Esophagus squamous epithelium (tissue), 5 donors: ENCODE measurements around the gene ELL2. TPM values are rescaled to one million over a fixed set of nuclear protein-coding genes. Genes with fewer than 3 reads are reported as not detected.

Source experiments
- DNase-seq: peaks from one replicate; lab custom pipeline; 2025; lab: John Stamatoyannopoulos, UW
- H3K27ac ChIP-seq, 4 donors: fragments of 200-600 bp; sonication (generic); one replicate each; pipeline ENCODE4 v1.5.1; 2016 to 2019; ENCODE audit warnings: mild to moderate bottlenecking in 1 of 4
- H3K27me3 ChIP-seq, 4 donors: fragments of 200-600 bp; sonication (generic); 1 replicate in 3 of 4; 2 replicates in 1 of 4; pipeline versions ENCODE4 v1.5.1 to v1.6.0; 2017 to 2021; ENCODE audit warnings: antibody characterized with exemption in 1 of 4
- H3K36me3 ChIP-seq, 3 donors: fragments of 200-600 bp; sonication (generic); one replicate each; pipeline ENCODE4 v1.5.1; 2016 to 2019
- H3K4me1 ChIP-seq, 3 donors: fragments of 200-600 bp; sonication (generic); one replicate each; pipeline ENCODE4 v1.5.1; 2017 to 2019
- H3K4me3 ChIP-seq, 4 donors: fragments of 200-600 bp; sonication (generic); 1 replicate in 3 of 4; 2 replicates in 1 of 4; pipeline ENCODE4 v1.5.1; 2016 to 2019; ENCODE audit warnings: mild to moderate bottlenecking in 2 of 4, moderate library complexity in 1 of 4
- H3K9me3 ChIP-seq, 3 donors: fragments of 200-600 bp; sonication (generic); one replicate each; pipeline ENCODE4 v1.5.1; 2016 to 2019
- POLR2A ChIP-seq, 4 donors: fragments of 450-650 bp; IDR thresholded peaks; one replicate each; pipeline ENCODE4 v1.6.1; 2017; ENCODE audit warnings: antibody characterized with exemption in 4 of 4, mild to moderate bottlenecking in 4 of 4, moderate library complexity in 3 of 4
- WGBS, 2 donors: methylation state at CpG; one replicate each; pipeline ENCODE4 v1.1.5; 2018; 5-methylcytosine and 5-hydroxymethylcytosine counted together
- intact Hi-C: fragments of 100-400 bp; cut with DNase I; formaldehyde crosslinking; loops from one replicate; pipeline ENCODE4 v1.15.0; 2022
- total RNA-seq, 4 donors: library from RNA; depleted of rRNA; stranded (reverse); fragments of >200 nt; gene quantifications; one replicate each; pipeline ENCODE4 v1.1.0, GENCODE V29; 2016
- TF ChIP-seq, protein P1 (sequence below), 6 experiments: fragments of 450-650 bp in 4 of 6; fragments of 200-600 bp in 2 of 6; sonication (generic) in 2 of 6; IDR thresholded peaks; one replicate each; pipeline ENCODE4 v1.5.1; 2016 to 2019; ENCODE audit warnings: antibody characterized with exemption in 6 of 6, mild to moderate bottlenecking in 4 of 6, moderate library complexity in 4 of 6
- donor health status: DM: yes; HTN: yes; CAD: no.

ELL2 gene
- total RNA-seq, 4 donors from 2014 or later: 74.9 to 124 (median 121) TPM

DNA sequence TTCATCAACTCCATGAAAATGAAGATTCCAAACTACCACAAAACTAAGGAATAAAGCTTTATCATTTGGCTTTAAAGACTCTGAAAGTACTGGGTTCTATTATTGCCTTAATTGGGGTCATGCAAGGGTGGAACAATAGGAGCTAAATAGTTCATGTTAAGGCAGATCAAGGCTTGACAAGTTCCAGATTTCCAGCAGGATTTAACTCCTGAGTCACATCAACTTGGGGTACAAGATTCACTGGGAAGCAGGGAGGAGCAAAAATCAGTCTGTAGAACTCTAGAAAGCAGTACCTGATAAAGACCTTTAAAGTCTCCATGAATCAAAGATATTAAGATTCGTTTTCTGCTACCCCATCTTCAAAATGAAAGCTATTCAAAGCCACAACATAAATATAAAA lies 97.2 kb downstream of the ELL2 start:
- intact Hi-C loops: no loop called here
- H3K27ac ChIP-seq: peak overlapping the region in 1 of 4 donors; percentile 23
- DNase-seq: no peak

DNA sequence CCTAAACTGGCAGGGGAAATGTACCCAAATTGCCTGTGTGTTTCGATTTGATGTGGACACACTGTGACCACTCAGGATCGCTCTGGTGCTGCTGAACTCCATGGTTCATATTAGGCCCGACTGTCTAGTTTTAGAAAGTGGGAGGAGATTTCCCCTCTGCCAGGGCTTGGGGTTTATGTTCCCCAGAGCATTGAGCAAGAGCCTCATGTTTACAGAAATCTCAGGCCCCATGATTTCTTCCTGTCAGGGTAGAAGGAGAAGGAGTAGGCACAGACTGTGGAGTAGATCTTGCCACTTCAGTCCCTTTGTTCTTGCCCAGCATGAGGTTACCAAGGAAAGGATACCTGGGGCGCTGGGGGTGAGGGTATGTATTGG lies 98.3 kb downstream of the ELL2 start:
- Histone ChIP-seq H3K27me3 (no peaks in the 10 kb centered on the region), H3K36me3 (no peaks in the 10 kb centered on the region), H3K4me3 (peak overlapping the region in 1 of 4 donors; percentile 29), H3K27ac (peak overlapping the region; percentile 37 to 94 (median 88)), H3K9me3 (no peaks in the 10 kb centered on the region), H3K4me1 (peaks cover 10 to 79% (median 42%) of the 10 kb centered on the region in 3 donors)
- 68 to 94% methylated on average over 3 to 4 of the region's 4 CpGs for WGBS, 2 donors
- intact Hi-C loops: no loop called here
- DNase-seq: no peak
- TF ChIP-seq POLR2A (IDR thresholded peaks at IDR 0.05): peak in 1 of 4 donors; percentile 46
- TF ChIP-seq, protein P1, sequence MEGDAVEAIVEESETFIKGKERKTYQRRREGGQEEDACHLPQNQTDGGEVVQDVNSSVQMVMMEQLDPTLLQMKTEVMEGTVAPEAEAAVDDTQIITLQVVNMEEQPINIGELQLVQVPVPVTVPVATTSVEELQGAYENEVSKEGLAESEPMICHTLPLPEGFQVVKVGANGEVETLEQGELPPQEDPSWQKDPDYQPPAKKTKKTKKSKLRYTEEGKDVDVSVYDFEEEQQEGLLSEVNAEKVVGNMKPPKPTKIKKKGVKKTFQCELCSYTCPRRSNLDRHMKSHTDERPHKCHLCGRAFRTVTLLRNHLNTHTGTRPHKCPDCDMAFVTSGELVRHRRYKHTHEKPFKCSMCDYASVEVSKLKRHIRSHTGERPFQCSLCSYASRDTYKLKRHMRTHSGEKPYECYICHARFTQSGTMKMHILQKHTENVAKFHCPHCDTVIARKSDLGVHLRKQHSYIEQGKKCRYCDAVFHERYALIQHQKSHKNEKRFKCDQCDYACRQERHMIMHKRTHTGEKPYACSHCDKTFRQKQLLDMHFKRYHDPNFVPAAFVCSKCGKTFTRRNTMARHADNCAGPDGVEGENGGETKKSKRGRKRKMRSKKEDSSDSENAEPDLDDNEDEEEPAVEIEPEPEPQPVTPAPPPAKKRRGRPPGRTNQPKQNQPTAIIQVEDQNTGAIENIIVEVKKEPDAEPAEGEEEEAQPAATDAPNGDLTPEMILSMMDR (IDR thresholded peaks at IDR 0.05): no peak

More for the DNA sequence above, 97.2 kb downstream of the ELL2 start:
- whole genome bisulfite sequencing, 2 donors: 65 to 69% methylated on average over 1 of the region's 1 CpG
- Histone ChIP-seq H3K4me1 (peaks cover 4 to 68% (median 37%) of the 10 kb centered on the region in 3 donors), H3K27me3 (no peaks in the 10 kb centered on the region), H3K36me3 (no peaks in the 10 kb centered on the region), H3K9me3 (no peaks in the 10 kb centered on the region), H3K4me3 (no peak overlapping the region)
- TF ChIP-seq POLR2A (IDR thresholded peaks at IDR 0.05): no peak
- TF ChIP-seq, protein P1 (IDR thresholded peaks at IDR 0.05): no peak

- H3K27me3 ChIP-seq: no peaks in the 10 kb centered on the region
- H3K27ac ChIP-seq: peak overlapping the region; percentile 37 to 94 (median 88)
- DNase-seq: no peak
- 74 to 88% methylated on average over 8 of the region's 8 CpGs for WGBS, 2 donors
- H3K36me3 ChIP-seq: no peaks in the 10 kb centered on the region
- TF ChIP-seq POLR2A (IDR thresholded peaks at IDR 0.05): no peak
- TF ChIP-seq, protein P1 (IDR thresholded peaks at IDR 0.05): no peak
- intact Hi-C loops: no loop called here
- H3K9me3 ChIP-seq: no peaks in the 10 kb centered on the region
- H3K4me3 ChIP-seq: peak overlapping the region in 1 of 4 donors; percentile 29
- H3K4me1 ChIP-seq: peaks cover 12 to 84% (median 45%) of the 10 kb centered on the region in 3 donors
These were observed 98.8 kb downstream of the ELL2 start for GRCh38 chr5:95862671-95863382.

DNA sequence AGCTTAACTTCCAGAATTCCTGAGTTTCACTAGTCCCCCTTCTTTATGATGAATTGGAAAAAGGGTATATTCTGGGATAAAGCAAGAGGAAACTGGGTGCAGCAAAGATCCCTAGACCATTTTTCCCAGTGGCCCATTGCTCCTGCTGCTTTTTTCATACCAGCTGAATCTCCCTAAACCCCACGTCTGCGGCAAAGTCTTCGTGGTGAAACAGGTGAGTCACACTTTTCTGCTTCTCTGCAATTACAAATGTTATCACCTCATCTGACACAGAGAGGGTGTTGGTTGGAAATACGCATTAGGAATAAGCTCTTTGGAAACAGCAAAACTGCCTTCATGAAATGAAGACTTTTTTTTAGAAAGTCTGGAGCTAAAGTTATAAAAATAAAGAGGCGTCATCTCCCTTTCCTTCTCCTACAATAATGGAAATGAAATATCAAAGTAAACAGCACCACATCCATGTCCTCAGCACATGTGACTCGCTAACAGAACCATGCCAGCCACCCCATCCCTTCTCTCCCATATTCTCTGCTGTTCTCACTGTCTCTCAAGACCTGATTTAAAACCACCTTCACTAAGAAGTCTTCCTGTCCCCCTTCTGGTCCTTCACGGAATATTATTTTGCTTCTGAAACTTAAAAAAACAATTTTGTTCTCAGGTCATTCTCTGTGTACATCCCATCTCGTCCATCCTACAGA lies 99.6 kb downstream of the ELL2 start:
- Histone ChIP-seq H3K4me1 (peaks cover 20 to 89% (median 53%) of the 10 kb centered on the region in 3 donors), H3K27ac (peak overlapping the region; percentile 46 to 94 (median 88)), H3K4me3 (no peak overlapping the region), H3K27me3 (no peaks in the 10 kb centered on the region), H3K36me3 (no peaks in the 10 kb centered on the region), H3K9me3 (no peaks in the 10 kb centered on the region)
- intact Hi-C loops: no loop called here
- no peak for TF ChIP-seq POLR2A (IDR thresholded peaks at IDR 0.05)
- TF ChIP-seq, protein P1 (IDR thresholded peaks at IDR 0.05): no peak
- 46 to 49% methylated on average over 8 of the region's 8 CpGs for WGBS, 2 donors
- DNase-seq: no peak
